C4-2B (cell line): ENCODE data around the gene ZNF385B.

Source experiments
- ZFX ChIP-seq: fragments of 450-650 bp; IDR thresholded peaks from 2 replicates; pipeline ENCODE4 v1.6.1; 2017
- TF ChIP-seq, protein P1 (sequence below): fragments of 450-650 bp; conservative IDR thresholded peaks from 2 replicates; pipeline ENCODE4 v1.5.1; 2017; ENCODE audit warnings: mild to moderate bottlenecking

DNA sequence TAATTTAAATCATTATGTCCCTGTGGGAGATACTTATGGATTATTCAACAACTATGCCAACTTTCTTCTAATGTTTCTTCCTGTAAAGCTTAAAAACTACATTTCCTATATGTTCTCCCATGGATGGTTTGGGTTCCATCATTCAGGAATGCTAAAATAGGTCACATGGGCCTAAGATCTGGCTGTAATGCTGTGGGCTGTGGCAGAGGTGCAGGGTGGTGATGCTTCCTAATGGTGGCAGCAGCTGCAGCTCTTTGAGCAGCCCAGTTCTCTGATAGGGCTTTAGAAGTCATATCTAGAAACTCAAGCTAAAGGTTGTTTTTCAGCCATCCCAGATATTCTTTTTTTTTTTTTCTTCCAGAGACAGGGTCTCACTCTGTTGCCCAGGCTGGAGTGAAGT, 266.1 kb downstream of the ZNF385B start:
- TF ChIP-seq, protein P1, sequence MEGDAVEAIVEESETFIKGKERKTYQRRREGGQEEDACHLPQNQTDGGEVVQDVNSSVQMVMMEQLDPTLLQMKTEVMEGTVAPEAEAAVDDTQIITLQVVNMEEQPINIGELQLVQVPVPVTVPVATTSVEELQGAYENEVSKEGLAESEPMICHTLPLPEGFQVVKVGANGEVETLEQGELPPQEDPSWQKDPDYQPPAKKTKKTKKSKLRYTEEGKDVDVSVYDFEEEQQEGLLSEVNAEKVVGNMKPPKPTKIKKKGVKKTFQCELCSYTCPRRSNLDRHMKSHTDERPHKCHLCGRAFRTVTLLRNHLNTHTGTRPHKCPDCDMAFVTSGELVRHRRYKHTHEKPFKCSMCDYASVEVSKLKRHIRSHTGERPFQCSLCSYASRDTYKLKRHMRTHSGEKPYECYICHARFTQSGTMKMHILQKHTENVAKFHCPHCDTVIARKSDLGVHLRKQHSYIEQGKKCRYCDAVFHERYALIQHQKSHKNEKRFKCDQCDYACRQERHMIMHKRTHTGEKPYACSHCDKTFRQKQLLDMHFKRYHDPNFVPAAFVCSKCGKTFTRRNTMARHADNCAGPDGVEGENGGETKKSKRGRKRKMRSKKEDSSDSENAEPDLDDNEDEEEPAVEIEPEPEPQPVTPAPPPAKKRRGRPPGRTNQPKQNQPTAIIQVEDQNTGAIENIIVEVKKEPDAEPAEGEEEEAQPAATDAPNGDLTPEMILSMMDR = no peak
- TF ChIP-seq ZFX = no peak
